ENCODE data around the gene ZNF580.

- TF ChIP-seq CTCF (IDR thresholded peaks at IDR 0.05; ENCODE audit: low read length) (no peak), EZH2 (IDR thresholded peaks at IDR 0.05; ENCODE audit: borderline replicate concordance, low read length) (no peak)
Observed at GRCh38 chr19:55625004-55625326, 15.8 kb upstream of the ZNF580 start.
